GM11168 (cell line): ENCODE data around the gene EMCN.

ENCODE experiments used
- in situ Hi-C: fragments of 300-500 bp; cut with MboI; formaldehyde crosslinking; loops from one replicate; pipeline ENCODE4 v1.12.0; 2022; ENCODE audit warnings: low sequenced_read_pairs; ENCODE audit not compliant: unreplicated experiment

Gene EMCN

GRCh38 chr4:100494166-100494565, 23.7 kb downstream of the EMCN start:
- in situ Hi-C loops, result no loop called here

- in situ Hi-C loops, result no loop called here
These were observed 24.1 kb downstream of the EMCN start for GRCh38 chr4:100493756-100494155.

GRCh38 chr4:100492129-100492528, 25.7 kb downstream of the EMCN start:
- in situ Hi-C loops, result no loop called here

DNA sequence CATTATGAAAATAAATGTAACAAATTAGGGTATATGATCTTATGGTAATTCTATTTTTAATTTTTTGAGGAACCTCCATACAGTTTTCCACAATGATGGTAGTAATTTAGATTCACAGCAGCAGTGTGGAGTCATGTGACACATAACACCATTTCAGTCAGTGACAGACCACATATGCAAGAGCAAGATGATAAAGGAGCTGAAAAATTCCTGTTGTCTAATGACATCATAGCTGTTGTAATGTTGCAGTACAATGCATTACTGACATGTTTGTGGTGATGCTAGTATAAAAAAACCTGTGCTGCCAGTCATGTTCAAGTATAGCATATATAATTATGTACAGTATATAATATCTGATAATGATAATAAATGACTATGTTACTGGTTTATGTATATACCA, 28.5 kb downstream of the EMCN start:
- in situ Hi-C loops, result no loop called here

DNA sequence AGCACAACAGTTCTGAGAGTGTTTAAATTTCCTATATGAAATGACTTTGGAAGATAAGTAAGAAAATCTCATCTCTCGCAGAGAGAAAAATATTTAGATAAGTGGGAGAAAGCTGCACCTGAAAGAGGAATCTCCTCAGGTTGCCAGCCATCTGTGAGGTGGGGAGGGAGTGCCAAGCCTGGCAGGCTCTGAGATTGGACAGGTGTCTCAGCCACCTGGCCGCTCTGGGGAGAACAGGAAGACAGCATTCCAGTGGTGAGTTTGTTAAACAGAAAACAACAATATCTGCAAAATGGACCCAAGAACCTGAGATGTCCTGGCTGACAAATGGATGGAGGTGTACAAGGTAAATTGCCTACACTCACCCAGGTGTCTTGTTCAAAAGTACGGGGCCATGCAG, 31.3 kb downstream of the EMCN start:
- in situ Hi-C loops, result no loop called here

- in situ Hi-C loops, result no loop called here
These were observed 34.0 kb downstream of the EMCN start for GRCh38 chr4:100483796-100484195.

- in situ Hi-C loops, result no loop called here
These were observed 37.9 kb downstream of the EMCN start for GRCh38 chr4:100479971-100480370.

DNA sequence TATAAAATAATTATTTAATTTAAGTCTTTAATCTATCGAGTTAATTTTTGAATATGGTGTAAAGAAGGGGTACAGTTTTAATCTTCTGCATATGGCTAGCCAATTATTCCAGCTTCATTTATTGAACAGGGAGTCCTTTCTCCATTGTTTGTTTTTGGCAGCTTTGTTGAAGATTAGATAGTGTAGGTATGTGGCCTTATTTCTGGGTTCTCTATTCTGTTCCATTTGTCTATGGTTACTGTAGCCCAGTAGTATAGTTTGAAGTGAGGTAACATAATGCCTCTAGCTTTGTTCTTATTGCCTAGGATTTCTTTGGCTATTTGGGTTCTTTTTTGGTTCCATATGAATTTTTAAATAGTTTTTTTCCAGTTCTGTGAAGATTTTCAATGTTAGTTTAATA, 48.3 kb downstream of the EMCN start:
- in situ Hi-C loops, result no loop called here

GRCh38 chr4:100466501-100466900, 51.3 kb downstream of the EMCN start:
- in situ Hi-C loops, result no loop called here

DNA sequence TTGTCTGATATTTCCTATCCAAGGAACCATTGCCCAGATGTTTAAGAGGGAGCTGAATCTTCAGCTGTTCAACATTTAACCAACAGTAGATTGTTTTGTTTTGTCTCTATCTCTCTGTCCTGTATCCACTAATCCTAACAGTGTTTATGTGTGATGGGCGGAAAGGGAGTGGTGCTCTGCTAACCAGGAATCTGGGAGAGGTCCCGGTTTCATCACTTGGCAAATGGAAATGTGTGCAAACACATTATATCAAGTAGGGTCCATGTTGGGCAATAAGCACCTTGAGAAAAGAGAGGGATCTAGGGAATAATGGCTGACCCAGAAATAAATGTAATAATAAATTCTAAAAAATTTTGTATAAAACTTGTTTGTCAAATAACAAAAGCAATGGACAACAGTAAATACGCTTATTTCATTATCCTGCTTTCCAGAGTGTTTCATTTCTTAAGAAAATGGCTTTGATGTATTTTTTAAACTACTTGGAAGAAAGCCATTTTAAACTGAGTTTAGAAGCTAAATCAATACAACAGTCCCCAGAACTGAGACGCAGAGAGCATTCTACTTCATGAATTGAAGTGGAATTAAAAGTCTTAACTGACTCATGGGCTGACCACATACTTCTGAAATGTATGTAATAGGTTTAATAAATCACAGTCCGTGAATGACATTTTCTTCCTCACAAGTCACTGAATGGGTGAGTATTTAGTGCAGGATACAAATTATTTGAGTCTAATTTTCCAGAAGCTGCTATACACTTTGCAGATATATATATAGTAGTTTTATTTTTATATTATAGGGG, 55.8 kb downstream of the EMCN start:
- in situ Hi-C loops, result no loop called here

GRCh38 chr4:100450449-100450848, 67.4 kb downstream of the EMCN start:
- in situ Hi-C loops, result no loop called here

DNA sequence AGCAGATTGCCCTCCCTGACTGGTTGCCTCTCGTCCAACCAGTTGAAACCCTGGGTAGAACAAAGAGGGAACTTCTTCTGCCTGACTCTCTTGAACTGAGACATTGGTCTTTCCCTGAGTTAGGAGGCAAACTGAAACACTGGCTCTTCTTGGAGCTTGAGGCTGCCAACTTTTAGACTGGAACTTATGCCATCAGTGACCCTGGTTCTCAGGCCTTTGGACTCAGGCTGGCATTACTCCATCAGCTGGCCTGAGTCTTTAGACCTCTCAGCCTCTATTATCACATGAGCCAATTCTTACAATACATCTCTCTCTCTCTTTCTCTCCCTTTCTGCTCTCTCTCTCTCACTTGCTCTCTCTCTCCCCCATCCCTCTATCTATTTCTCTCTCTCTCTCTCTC, 86.4 kb downstream of the EMCN start:
- in situ Hi-C loops, result no loop called here

- in situ Hi-C loops, result no loop called here
These were observed 87.4 kb downstream of the EMCN start for GRCh38 chr4:100430451-100430850.

GRCh38 chr4:100429616-100430015, 88.2 kb downstream of the EMCN start:
- in situ Hi-C loops, result loop anchor here (10.0 kb wide), 1 partner anchor 965 kb away; no protein-coding TSS in a partner anchor

DNA sequence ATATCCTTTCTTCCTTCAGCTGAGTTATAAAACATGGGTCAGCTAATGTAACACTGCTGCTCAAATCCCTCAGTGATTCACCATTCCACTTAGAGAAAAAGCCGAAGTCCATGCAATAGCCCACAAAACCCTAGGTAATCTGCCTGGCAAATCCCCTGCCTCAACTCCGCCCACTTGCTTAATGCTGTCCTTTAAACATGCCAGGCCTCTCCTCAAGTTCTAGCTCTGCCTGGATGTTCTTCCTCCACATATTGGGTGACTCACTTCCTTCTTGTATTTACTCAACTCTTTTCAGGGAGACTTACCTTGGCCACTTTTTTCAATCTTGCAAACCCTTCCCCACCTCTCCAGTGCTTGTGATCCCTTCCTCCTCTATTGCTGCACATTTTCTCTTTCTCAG, 89.8 kb downstream of the EMCN start:
- in situ Hi-C loops, result loop anchor here (10.0 kb wide), 1 partner anchor 967 kb away; no protein-coding TSS in a partner anchor

- in situ Hi-C loops, result loop anchor here (10.0 kb wide), 1 partner anchor 970 kb away; no protein-coding TSS in a partner anchor
These were observed 93.4 kb downstream of the EMCN start for GRCh38 chr4:100424376-100424775.

DNA sequence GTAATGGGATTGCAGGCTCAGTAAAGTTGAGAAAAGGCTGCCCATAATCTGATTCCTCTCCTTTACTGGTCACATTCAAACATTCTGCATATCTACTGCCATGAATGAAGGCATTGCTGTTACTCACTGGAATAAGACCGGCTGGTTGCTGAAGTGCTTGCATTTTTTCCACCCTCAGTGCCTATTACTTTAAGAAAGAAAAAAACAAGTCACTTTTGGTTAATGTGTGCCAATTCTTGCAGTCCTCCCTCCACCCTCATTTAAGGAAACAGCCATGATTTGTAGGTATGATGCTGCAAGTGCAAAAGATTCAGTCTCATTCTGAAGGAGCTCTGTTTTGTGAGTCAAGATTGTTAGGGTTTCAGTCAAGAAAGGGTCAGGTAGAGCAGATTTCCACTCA, 94.9 kb downstream of the EMCN start:
- in situ Hi-C loops, result loop anchor here (10.0 kb wide), 1 partner anchor 972 kb away; no protein-coding TSS in a partner anchor

DNA sequence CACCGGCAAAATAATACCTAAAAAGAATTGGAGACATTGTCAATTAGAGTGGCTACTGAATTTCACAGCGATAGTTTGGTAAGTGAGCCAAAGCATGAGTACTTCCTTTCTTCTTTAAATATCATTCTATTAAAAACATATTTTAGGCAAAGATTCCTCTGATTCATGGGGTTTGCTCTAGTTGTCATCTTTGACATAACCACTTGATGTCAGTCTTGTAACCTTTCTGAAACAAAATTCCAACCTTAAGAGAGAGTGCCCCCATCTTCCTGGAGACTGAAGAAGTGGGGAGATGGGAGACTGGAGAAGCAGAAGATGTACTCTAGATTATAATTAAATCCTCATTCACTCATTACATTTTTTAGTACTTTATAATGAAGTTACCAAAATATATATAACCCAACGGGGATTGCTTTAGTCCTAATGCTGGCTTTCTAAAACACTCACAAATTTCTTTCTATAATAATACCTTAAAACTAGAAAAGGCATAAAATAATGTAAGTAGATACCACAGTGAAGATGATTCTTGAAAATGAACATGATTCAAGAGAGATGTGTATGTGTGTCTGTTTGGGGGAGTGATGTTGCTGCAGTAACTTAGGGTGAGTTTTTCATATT, 96.4 kb downstream of the EMCN start:
- in situ Hi-C loops, result loop anchor here (10.0 kb wide), 1 partner anchor 973 kb away; no protein-coding TSS in a partner anchor

DNA sequence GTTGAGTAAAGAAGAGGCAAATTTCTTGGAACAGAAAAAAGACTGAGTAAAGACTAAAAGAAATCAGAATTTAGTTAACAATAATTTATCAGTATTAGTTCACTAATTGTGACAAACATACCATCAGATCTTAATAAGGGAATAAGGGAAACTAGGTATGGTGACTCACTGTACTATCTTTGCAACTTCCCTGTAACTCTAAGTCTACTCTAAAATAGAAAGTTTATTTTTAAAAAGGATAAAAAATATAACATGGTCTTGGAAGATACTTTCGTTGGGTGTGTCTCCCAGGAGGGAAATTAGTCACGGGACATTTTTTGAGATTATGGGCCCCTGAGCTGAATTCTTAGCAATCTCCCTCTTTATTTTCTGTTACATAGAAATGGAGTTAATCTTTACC, 97.3 kb downstream of the EMCN start:
- in situ Hi-C loops, result loop anchor here (10.0 kb wide), 1 partner anchor 974 kb away; no protein-coding TSS in a partner anchor

DNA sequence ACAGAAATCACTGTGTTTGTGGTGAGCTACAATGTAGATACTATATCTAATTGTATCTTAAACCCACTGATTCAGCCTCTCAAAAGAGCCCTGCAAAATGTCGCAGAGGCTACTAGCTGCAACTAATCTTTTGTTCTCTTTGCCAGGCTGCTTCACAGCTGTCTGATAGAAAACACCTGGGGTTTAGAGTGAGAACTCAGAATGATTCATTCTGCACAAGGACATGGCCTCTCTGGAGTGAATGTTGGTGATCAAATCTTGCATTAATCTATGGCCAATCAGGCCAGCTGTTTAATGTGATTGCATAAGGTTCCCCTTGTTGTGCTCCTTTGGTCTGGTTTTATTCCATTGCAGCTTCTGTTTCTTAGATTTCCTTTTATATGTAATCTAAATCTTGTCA, 100.3 kb downstream of the EMCN start:
- in situ Hi-C loops, result no loop called here

GRCh38 chr4:100414016-100414790, 103.6 kb downstream of the EMCN start:
- in situ Hi-C loops, result no loop called here
